Testis (tissue), 5 donors: Measurements from ENCODE around the gene BEX2. TPM values are rescaled to one million over a fixed set of nuclear protein-coding genes. Genes with fewer than 3 reads are reported as not detected.
"Not testable (repeated sequence)": the region's sequence is repeated elsewhere in the genome, so short reads cannot be mapped to it uniquely, and the experiment has no call there.

Source experiments
- DNase-seq: peaks from one replicate; pipeline ENCODE4 v3.0.0-alpha.2; 2019
- H3K27ac ChIP-seq, 2 donors: fragments of 200-600 bp; sonication (generic); one replicate each; pipeline ENCODE4 v1.5.1; 2019
- H3K27me3 ChIP-seq: fragments of 200-600 bp; sonication (generic); one replicate; pipeline ENCODE4 v1.5.1; 2019
- H3K36me3 ChIP-seq: fragments of 200-600 bp; sonication (generic); one replicate; pipeline ENCODE4 v1.5.1; 2017; ENCODE audit warnings: low read depth; ENCODE audit errors: missing control alignments
- H3K4me1 ChIP-seq: fragments of 200-600 bp; sonication (generic); one replicate; pipeline ENCODE4 v1.5.1; 2019
- H3K4me3 ChIP-seq, 2 donors: fragments of 200-600 bp; sonication (generic); one replicate each; pipeline ENCODE4 v1.5.1; 2017 to 2019
- H3K9me3 ChIP-seq: fragments of 200-600 bp; sonication (generic); one replicate; pipeline ENCODE4 v1.5.1; 2017
- POLR2A ChIP-seq: fragments of 450-650 bp; IDR thresholded peaks from one replicate; pipeline ENCODE4 v1.6.1; 2017; ENCODE audit warnings: antibody characterized with exemption, mild to moderate bottlenecking, moderate library complexity
- WGBS, 2 donors: methylation state at CpG; one replicate each; pipeline ENCODE4 v1.1.5; 2018; 5-methylcytosine and 5-hydroxymethylcytosine counted together
- intact Hi-C: fragments of 100-400 bp; cut with DNase I; formaldehyde crosslinking; loops from one replicate; pipeline ENCODE4 v1.15.1; 2023; ENCODE audit warnings: low total_unique reads
- long read RNA-seq, 2 donors: transcript quantifications; one replicate each; lab custom pipeline, GENCODE V29; 2026
- polyA plus RNA-seq: library from polyadenylated mRNA; stranded (reverse); fragments of 350-450 nt; fragmentation: Illumina TruSeq; extraction: RNeasy Lipid Tissue Mini Kit (QIAGEN cat#74804); gene quantifications from one replicate; pipeline ENCODE4 v1.2.3, GENCODE V29; 2014; ENCODE audit warnings: low read depth, low replicate concordance; ENCODE audit not compliant: insufficient read depth
- total RNA-seq, 2 donors: library from RNA; depleted of rRNA; stranded (reverse); fragments of >200 nt; gene quantifications; one replicate each; pipeline ENCODE4 v1.2.3, GENCODE V29; 2016
- TF ChIP-seq, protein P1 (sequence below), 3 experiments: fragments of 450-650 bp in 2 of 3; fragments of 200-600 bp in 1 of 3; sonication (generic) in 1 of 3; IDR thresholded peaks; one replicate each; pipeline ENCODE4 v1.5.1; 2016 to 2019; ENCODE audit warnings: antibody characterized with exemption in 3 of 3, mild to moderate bottlenecking in 2 of 3, moderate library complexity in 1 of 3

BEX2 gene
- total RNA-seq (100 to 1,000 TPM in 1 of 2 donors, 10 to 100 TPM in 1; 88.9 to 116 TPM), polyA plus RNA-seq (82.7 TPM)
- long read RNA-seq, donor 1, transcript BEX2-202 (3 exons, 899 nt) = major isoform, 39 of 71 reads
- long read RNA-seq, donor 1, partial matches to known transcripts = 20 of 71 reads
- long read RNA-seq, donor 1, other reads (novel, unspliced or antisense) = 5 of 71 reads
- long read RNA-seq, donor 2, transcript BEX2-202 (3 exons, 899 nt) = major isoform, 22 of 30 reads
- long read RNA-seq, donor 2, partial matches to known transcripts = 6 of 30 reads
- long read RNA-seq, donor 2, other reads (novel, unspliced or antisense) = 0 of 30 reads

GRCh38 chrX:103310555-103311398 lies at the start of gene BEX2:
TSS of gene BEX2 (minus strand) at chrX:103310990. CDS start at chrX:103309976, 1,014 bp downstream.
- Histone ChIP-seq H3K4me1 (no peaks in the 10 kb centered on the region), H3K27me3 (no peaks in the 10 kb centered on the region), H3K9me3 (no peaks in the 10 kb centered on the region), H3K4me3 (peak within 1 kb of the TSS; percentile 49 to 73), H3K36me3 (no peaks in the 10 kb centered on the region), H3K27ac (peak within 1 kb of the TSS; percentile 61 to 85)
- peak; percentile 92 for DNase-seq
- peak; percentile 33 for TF ChIP-seq POLR2A
- TF ChIP-seq, protein P1, sequence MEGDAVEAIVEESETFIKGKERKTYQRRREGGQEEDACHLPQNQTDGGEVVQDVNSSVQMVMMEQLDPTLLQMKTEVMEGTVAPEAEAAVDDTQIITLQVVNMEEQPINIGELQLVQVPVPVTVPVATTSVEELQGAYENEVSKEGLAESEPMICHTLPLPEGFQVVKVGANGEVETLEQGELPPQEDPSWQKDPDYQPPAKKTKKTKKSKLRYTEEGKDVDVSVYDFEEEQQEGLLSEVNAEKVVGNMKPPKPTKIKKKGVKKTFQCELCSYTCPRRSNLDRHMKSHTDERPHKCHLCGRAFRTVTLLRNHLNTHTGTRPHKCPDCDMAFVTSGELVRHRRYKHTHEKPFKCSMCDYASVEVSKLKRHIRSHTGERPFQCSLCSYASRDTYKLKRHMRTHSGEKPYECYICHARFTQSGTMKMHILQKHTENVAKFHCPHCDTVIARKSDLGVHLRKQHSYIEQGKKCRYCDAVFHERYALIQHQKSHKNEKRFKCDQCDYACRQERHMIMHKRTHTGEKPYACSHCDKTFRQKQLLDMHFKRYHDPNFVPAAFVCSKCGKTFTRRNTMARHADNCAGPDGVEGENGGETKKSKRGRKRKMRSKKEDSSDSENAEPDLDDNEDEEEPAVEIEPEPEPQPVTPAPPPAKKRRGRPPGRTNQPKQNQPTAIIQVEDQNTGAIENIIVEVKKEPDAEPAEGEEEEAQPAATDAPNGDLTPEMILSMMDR (IDR thresholded peaks at IDR 0.05) = no peak
- WGBS, 2 donors = 1 to 12% methylated on average over 2 to 28 of the region's 52 CpGs
- intact Hi-C loops = no loop called here

GRCh38 chrX:103360092-103360491 lies 49.3 kb upstream of the BEX2 start:
- Histone ChIP-seq H3K36me3 (no peaks in the 10 kb centered on the region), H3K4me1 (no peaks in the 10 kb centered on the region), H3K4me3 (no peak overlapping the region), H3K9me3 (no peaks in the 10 kb centered on the region), H3K27me3 (no peaks in the 10 kb centered on the region), H3K27ac (peak overlapping the region in 1 of 2 donors; percentile 45)
- intact Hi-C loops = no loop called here
- TF ChIP-seq POLR2A = no peak
- TF ChIP-seq, protein P1 (IDR thresholded peaks at IDR 0.05) = no peak
- DNase-seq = no peak
- 57 to 94% methylated on average over 2 of the region's 2 CpGs for WGBS, 2 donors

DNA sequence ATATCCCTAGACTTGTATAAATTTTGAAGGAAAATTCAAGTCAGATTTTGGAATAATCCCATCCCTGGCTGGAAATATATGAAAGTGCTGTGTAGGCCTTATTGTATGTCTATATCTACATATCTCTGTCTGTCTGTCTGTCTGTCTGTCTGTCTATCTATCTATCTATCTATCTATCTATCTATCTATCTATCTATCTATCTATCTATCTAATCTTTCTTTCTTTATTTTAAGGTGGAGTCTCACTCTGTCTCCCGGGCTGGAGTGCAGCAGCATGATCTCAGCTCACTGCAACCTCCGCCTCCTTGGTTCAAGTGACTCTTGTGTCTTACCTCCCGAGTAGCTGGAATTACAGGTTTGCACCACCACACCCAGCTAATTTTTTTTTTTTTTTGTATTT lies 48.8 kb upstream of the BEX2 start:
- WGBS, 2 donors = 88 to 97% methylated on average over 3 of the region's 3 CpGs
- not testable (repeated sequence) for DNase-seq, H3K9me3 ChIP-seq, H3K36me3 ChIP-seq, H3K4me1 ChIP-seq, H3K27me3 ChIP-seq, H3K4me3 ChIP-seq
- intact Hi-C loops = loop anchor here (10.0 kb wide), 1 partner anchor 325 kb away; the partner anchor contains the start of gene MORF4L2
- H3K27ac ChIP-seq = peak overlapping the region in 1 of 2 donors; percentile 45

GRCh38 chrX:103357871-103358270 lies 47.1 kb upstream of the BEX2 start:
- WGBS, 2 donors = 63 to 82% methylated on average over 2 of the region's 2 CpGs
- intact Hi-C loops = loop anchor here (10.0 kb wide), 1 partner anchor 327 kb away; the partner anchor contains the start of gene MORF4L2

More at GRCh38 chrX:103357871-103358270, 47.1 kb upstream of the BEX2 start:
- no peak for DNase-seq
- Histone ChIP-seq H3K4me1 (no peaks in the 10 kb centered on the region), H3K4me3 (peak overlapping the region in 1 of 2 donors; percentile 82), H3K9me3 (no peaks in the 10 kb centered on the region), H3K27ac (peak overlapping the region; percentile 95 to 97), H3K27me3 (no peaks in the 10 kb centered on the region), H3K36me3 (no peaks in the 10 kb centered on the region)
- TF ChIP-seq, protein P1 (IDR thresholded peaks at IDR 0.05) = no peak
- no peak for TF ChIP-seq POLR2A
